OCI-LY7 (cell line): ENCODE results near the gene ANKRD34A.

ENCODE experiments used
- EZH2phosphoT487 ChIP-seq: fragments of 200-600 bp; sonication (generic); IDR thresholded peaks from 2 replicates; pipeline ENCODE4 v1.6.1; 2018; ENCODE audit warnings: low read depth, borderline replicate concordance, mild to moderate bottlenecking, mixed run types, antibody characterized with exemption, low read length, moderate library complexity, mixed read lengths
- TF ChIP-seq, protein P1 (sequence below): fragments of 200-600 bp; sonication (generic); conservative IDR thresholded peaks from 2 replicates; pipeline ENCODE4 v1.5.1; 2014; ENCODE audit warnings: mild to moderate bottlenecking, antibody characterized with exemption, low read length, moderate library complexity, mixed read lengths

- TF ChIP-seq, protein P1, sequence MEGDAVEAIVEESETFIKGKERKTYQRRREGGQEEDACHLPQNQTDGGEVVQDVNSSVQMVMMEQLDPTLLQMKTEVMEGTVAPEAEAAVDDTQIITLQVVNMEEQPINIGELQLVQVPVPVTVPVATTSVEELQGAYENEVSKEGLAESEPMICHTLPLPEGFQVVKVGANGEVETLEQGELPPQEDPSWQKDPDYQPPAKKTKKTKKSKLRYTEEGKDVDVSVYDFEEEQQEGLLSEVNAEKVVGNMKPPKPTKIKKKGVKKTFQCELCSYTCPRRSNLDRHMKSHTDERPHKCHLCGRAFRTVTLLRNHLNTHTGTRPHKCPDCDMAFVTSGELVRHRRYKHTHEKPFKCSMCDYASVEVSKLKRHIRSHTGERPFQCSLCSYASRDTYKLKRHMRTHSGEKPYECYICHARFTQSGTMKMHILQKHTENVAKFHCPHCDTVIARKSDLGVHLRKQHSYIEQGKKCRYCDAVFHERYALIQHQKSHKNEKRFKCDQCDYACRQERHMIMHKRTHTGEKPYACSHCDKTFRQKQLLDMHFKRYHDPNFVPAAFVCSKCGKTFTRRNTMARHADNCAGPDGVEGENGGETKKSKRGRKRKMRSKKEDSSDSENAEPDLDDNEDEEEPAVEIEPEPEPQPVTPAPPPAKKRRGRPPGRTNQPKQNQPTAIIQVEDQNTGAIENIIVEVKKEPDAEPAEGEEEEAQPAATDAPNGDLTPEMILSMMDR = no peak
- no peak for TF ChIP-seq EZH2phosphoT487
Observed at GRCh38 chr1:145952903-145953302, 11.5 kb downstream of the ANKRD34A start.
